Measurements from ENCODE around the gene SHISA3. TPM values are rescaled to one million over a fixed set of nuclear protein-coding genes. Genes with fewer than 3 reads are reported as not detected.
A peak's percentile ranks its signal among the peaks of the same experiment; 100 is the strongest.

The SHISA3 gene
- total RNA-seq, 1 donor from 2014 or later, result 3.0 TPM

- H3K27me3 Mint-ChIP-seq, result peaks cover 65% of the 10 kb centered on the region
- H3K36me3 Mint-ChIP-seq, result no peaks in the 10 kb centered on the region
- no peak overlapping the region for H3K4me3 Mint-ChIP-seq
- H3K4me1 Mint-ChIP-seq (ENCODE audit: unreplicated experiment), result peaks cover 28% of the 10 kb centered on the region
- H3K9me3 Mint-ChIP-seq, result no peaks in the 10 kb centered on the region
- no peak for DNase-seq (ENCODE audit: extremely low spot score, unreplicated experiment)
- TF ChIP-seq CTCF (conservative IDR thresholded peaks at IDR 0.05), result no peak
- no peak overlapping the region for H3K27ac Mint-ChIP-seq
These were observed 4.9 kb upstream of the SHISA3 start for GRCh38 chr4:42392436-42392835.

DNA sequence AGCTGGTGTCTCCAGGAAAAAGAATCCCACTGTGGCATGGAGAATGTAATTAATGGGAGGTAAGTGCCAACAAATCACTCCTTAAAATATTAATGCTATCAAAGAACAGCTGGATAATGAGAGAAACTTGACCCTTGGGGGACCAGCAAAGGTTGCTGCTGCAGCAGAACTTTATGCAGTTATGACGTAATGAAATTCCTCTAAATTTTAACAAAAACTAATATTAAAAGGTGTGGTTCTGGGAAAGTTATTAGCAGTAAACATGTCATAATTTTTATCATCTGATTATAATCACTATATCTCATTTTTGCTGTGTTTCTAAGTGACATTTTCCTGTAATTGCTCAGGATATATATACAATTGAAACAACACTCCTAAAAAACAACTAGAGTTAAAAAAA, 1.7 kb upstream of the SHISA3 start:
- Mint-ChIP-seq H3K9me3 (no peaks in the 10 kb centered on the region), H3K4me1 (ENCODE audit: unreplicated experiment) (peaks cover 34% of the 10 kb centered on the region), H3K4me3 (no peak overlapping the region), H3K27ac (no peak overlapping the region), H3K36me3 (no peaks in the 10 kb centered on the region), H3K27me3 (peaks cover 83% of the 10 kb centered on the region)
- TF ChIP-seq CTCF (conservative IDR thresholded peaks at IDR 0.05), result no peak
- DNase-seq (ENCODE audit: extremely low spot score, unreplicated experiment), result no peak

DNA sequence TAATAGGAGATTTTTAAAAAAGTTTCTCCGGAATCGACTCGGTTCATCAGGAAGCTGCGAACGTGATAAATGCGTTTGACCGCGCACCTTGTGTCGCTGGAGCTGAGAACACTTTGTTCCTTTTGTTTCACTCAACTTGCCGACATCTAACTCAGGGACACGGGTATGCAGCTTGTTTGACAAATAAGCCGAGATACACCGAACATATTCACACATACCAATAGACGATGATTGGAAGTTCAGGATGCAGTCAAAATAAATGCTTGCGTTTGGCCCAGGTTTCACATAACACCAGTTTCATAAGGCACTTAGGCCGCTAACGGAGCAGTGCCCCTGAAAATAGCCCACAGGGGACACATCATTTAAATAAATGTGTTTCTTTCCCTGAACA, 932 bp upstream of the SHISA3 start:
- no peak for TF ChIP-seq CTCF (conservative IDR thresholded peaks at IDR 0.05)
- H3K4me3 Mint-ChIP-seq, result peak overlapping the region; percentile 90
- DNase-seq (ENCODE audit: extremely low spot score, unreplicated experiment), result no peak
- no peak overlapping the region for H3K27ac Mint-ChIP-seq
- peaks cover 85% of the 10 kb centered on the region for H3K27me3 Mint-ChIP-seq
- peaks cover 31% of the 10 kb centered on the region for H3K4me1 Mint-ChIP-seq (ENCODE audit: unreplicated experiment)
- H3K36me3 Mint-ChIP-seq, result no peaks in the 10 kb centered on the region
- H3K9me3 Mint-ChIP-seq, result no peaks in the 10 kb centered on the region

GRCh38 chr4:42397635-42398170, 415 bp downstream of the SHISA3 start:
- no peak overlapping the region for H3K27ac Mint-ChIP-seq
- no peaks in the 10 kb centered on the region for H3K36me3 Mint-ChIP-seq
- no peaks in the 10 kb centered on the region for H3K9me3 Mint-ChIP-seq
- no peak for DNase-seq (ENCODE audit: extremely low spot score, unreplicated experiment)
- no peak for TF ChIP-seq CTCF (conservative IDR thresholded peaks at IDR 0.05)
- H3K27me3 Mint-ChIP-seq, result peaks cover 82% of the 10 kb centered on the region
- H3K4me1 Mint-ChIP-seq (ENCODE audit: unreplicated experiment), result peaks cover 25% of the 10 kb centered on the region
- H3K4me3 Mint-ChIP-seq, result peak overlapping the region; percentile 90

- peaks cover 25% of the 10 kb centered on the region for H3K4me1 Mint-ChIP-seq (ENCODE audit: unreplicated experiment)
- TF ChIP-seq CTCF (conservative IDR thresholded peaks at IDR 0.05), result peak; percentile 65
- H3K4me3 Mint-ChIP-seq, result peak overlapping the region; percentile 85
- no peak overlapping the region for H3K27ac Mint-ChIP-seq
- DNase-seq (ENCODE audit: extremely low spot score, unreplicated experiment), result no peak
- H3K27me3 Mint-ChIP-seq, result peaks cover 84% of the 10 kb centered on the region
- no peaks in the 10 kb centered on the region for H3K9me3 Mint-ChIP-seq
- H3K36me3 Mint-ChIP-seq, result no peaks in the 10 kb centered on the region
These were observed 1.0 kb downstream of the SHISA3 start for GRCh38 chr4:42398171-42398870.

Data from type B pancreatic cell (in vitro differentiated cells).